Measurements from ENCODE around the gene REEP3.
"Not testable (repeated sequence)": the region's sequence is repeated elsewhere in the genome, so short reads cannot be mapped to it uniquely, and the experiment has no call there.

REEP3 gene

DNA sequence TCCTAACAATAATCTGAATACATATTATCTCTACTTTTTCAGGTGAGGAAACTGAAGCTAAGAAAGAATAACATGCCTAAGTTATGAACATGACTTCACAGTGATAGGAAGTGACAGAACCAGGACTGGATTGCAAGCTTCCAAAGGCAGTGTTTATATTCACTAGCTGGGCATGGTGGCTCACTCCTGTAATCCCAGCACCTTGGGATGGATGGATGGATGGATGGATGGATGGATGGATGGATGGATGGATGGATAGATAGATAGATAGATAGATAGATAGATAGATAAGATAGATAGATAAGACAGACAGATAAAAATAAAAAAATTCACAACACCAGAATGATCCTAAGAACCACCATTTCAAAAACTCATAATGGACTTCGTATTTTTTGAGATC is 37.2 kb upstream of the REEP3 start:
- no peak for DNase-seq (ENCODE audit: low read depth)
- no peak overlapping the region for H3K4me3 ChIP-seq (ENCODE audit: low read depth, low read length)
- in situ Hi-C loops (cut with HindIII; ENCODE audit: low sequenced_read_pairs), result loop anchor here (25.0 kb wide), 1 partner anchor 228 kb away; no protein-coding TSS in a partner anchor
- TF ChIP-seq, protein P1, sequence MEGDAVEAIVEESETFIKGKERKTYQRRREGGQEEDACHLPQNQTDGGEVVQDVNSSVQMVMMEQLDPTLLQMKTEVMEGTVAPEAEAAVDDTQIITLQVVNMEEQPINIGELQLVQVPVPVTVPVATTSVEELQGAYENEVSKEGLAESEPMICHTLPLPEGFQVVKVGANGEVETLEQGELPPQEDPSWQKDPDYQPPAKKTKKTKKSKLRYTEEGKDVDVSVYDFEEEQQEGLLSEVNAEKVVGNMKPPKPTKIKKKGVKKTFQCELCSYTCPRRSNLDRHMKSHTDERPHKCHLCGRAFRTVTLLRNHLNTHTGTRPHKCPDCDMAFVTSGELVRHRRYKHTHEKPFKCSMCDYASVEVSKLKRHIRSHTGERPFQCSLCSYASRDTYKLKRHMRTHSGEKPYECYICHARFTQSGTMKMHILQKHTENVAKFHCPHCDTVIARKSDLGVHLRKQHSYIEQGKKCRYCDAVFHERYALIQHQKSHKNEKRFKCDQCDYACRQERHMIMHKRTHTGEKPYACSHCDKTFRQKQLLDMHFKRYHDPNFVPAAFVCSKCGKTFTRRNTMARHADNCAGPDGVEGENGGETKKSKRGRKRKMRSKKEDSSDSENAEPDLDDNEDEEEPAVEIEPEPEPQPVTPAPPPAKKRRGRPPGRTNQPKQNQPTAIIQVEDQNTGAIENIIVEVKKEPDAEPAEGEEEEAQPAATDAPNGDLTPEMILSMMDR (IDR thresholded peaks at IDR 0.05; ENCODE audit: low read depth, low read length, missing control alignments), result no peak

DNA sequence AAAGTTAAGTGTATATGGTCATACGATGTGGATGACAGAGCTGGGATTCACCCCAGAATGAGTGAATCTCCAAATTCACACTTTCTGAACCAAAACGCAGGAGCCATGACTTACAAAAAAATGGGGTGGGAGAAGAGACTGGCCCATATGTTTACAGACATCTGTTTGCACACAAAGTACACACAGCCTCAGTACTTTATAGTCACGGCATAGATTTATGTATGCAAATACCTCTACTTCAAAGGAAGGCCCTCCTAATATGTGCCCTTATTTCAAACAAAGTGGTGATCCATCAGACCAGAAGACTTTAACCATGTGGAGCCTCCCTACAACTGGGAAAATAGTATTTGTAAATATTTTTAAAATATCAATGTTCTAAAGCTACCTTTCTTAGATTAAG is 33.2 kb upstream of the REEP3 start:
- no peak overlapping the region for H3K4me3 ChIP-seq (ENCODE audit: low read depth, low read length)
- no peak for DNase-seq (ENCODE audit: low read depth)
- TF ChIP-seq, protein P1 (IDR thresholded peaks at IDR 0.05; ENCODE audit: low read depth, low read length, missing control alignments), result no peak
- in situ Hi-C loops (cut with HindIII; ENCODE audit: low sequenced_read_pairs), result loop anchor here (25.0 kb wide), 1 partner anchor 224 kb away; no protein-coding TSS in a partner anchor

DNA sequence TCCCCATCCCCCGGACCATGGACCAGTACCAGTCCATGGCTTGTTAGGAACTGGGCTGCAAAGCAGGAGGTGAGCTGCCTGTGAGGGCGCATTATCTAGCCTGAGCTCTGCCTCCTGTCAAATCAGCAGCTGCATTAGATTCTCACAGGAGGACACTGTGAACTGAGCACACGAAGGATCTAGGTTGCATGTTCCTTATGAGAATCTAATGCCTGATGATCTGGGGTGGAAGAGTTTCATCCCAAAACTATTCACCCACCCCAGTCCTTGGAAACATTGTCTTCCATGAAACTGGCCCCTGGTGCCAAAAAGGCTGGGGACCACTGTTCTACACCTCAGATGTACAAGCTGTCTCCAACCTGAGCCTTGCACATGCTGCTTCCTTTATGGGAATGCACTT is 31.4 kb upstream of the REEP3 start:
- DNase-seq (ENCODE audit: low read depth), result no peak
- TF ChIP-seq, protein P1 (IDR thresholded peaks at IDR 0.05; ENCODE audit: low read depth, low read length, missing control alignments), result no peak
- no peak overlapping the region for H3K4me3 ChIP-seq (ENCODE audit: low read depth, low read length)
- in situ Hi-C loops (cut with HindIII; ENCODE audit: low sequenced_read_pairs), result loop anchor here (25.0 kb wide), 1 partner anchor 222 kb away; no protein-coding TSS in a partner anchor

DNA sequence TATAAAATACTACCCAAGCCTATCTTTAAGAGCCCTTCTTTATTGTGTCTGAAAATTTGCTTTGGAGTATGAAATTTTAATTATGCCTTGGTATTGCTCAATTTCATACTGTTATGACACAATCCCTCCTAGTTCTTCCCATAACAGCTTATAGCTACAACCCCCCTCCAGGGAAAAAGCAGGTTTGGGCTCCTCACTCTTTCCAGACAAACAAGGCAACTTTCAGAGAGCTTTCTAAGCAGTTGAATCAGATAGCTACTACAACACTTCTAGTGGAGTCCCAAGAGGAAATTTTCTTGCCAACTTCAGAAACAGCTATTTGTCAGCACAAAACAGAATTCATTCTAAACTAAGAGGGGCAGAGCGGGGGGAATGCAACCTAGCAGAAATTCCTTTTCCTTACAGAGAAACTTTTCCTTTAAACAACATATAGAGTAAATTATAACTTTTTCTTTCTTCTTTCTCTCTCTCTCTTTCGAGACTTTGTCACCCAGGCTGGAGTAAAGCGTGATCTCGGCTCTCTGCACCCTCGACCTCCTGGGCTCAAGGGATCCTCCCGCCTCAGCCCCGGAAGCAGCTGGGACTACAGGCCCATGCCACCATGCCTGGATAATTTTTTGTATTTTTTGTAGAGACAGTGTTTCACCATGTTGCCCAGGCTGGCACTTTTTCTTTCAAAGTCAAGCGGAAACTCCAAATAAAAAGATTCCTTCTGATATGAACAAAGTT is 29.4 kb upstream of the REEP3 start:
- no peak overlapping the region for H3K4me3 ChIP-seq (ENCODE audit: low read depth, low read length)
- DNase-seq (ENCODE audit: low read depth), result peak; percentile 43
- TF ChIP-seq, protein P1 (IDR thresholded peaks at IDR 0.05; ENCODE audit: low read depth, low read length, missing control alignments), result no peak
- in situ Hi-C loops (cut with HindIII; ENCODE audit: low sequenced_read_pairs), result loop anchor here (25.0 kb wide), 1 partner anchor 221 kb away; no protein-coding TSS in a partner anchor

DNA sequence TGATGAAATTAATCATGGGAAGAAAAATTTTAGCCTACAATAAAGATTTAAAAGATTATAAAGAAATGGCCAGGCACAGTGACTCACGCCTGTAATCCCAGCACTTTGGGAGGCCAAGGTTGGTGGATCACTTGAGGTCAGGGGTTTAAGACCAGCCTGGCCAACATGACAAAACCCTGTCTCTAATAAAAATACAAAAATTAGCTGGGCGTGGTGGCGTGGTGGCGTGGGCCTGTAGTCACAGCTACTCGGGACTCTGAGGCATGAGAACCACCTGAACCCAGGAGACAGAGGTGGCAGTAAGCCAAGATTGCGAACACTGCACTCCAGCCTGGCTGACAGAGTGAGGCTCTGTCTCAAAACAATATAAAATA is 28.9 kb upstream of the REEP3 start:
- H3K4me3 ChIP-seq (ENCODE audit: low read depth, low read length); DNase-seq (ENCODE audit: low read depth): not testable (repeated sequence)
- in situ Hi-C loops (cut with HindIII; ENCODE audit: low sequenced_read_pairs), result loop anchor here (25.0 kb wide), 1 partner anchor 220 kb away; no protein-coding TSS in a partner anchor

DNA sequence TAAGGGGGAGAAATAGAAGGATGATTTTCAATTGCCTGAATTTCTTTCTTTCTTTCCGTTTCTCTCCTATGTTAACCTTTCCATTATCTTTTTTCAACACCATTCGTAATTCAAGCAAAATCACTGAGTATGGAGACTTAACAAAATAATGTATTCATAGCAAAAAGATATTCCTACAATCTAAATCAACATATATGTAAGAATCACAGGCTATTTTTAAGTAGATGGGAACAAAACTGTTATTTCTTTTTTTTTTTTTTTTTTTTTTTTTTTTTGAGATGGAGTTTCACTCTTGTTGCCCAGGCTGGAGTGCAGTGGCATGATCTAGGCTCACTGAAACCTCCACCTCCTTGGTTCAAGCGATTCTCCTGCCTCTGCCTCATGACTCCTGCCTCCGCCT is 28.2 kb upstream of the REEP3 start:
- H3K4me3 ChIP-seq (ENCODE audit: low read depth, low read length), result no peak overlapping the region
- in situ Hi-C loops (cut with HindIII; ENCODE audit: low sequenced_read_pairs), result loop anchor here (25.0 kb wide), 1 partner anchor 219 kb away; no protein-coding TSS in a partner anchor
- TF ChIP-seq, protein P1 (IDR thresholded peaks at IDR 0.05; ENCODE audit: low read depth, low read length, missing control alignments), result no peak
- DNase-seq (ENCODE audit: low read depth), result no peak

DNA sequence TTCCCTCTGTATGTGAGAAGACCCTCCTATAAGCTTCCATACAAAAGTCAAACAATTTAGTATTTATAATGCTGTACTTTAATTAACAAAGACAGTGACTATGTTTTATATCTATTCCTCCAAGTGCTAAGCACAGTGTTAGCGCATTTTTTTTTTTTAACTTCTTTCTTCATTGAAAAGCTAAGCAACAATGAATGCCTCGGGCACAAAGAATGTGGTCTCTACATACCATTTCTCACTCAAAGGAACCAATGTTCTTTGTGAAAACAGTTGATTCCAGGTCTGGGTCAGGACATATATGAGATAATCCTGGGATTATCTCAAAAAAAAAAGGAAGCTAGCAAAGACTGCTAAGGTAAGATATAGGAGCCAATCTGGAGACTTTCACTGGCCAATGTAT is 26.2 kb upstream of the REEP3 start:
- H3K4me3 ChIP-seq (ENCODE audit: low read depth, low read length), result no peak overlapping the region
- in situ Hi-C loops (cut with HindIII; ENCODE audit: low sequenced_read_pairs), result loop anchor here (25.0 kb wide), 1 partner anchor 217 kb away; no protein-coding TSS in a partner anchor
- TF ChIP-seq, protein P1 (IDR thresholded peaks at IDR 0.05; ENCODE audit: low read depth, low read length, missing control alignments), result no peak
- DNase-seq (ENCODE audit: low read depth), result no peak

Data from astrocyte of the cerebellum (primary cell).